ENCODE measurements around the gene CNOT6. TPM values are rescaled to one million over a fixed set of nuclear protein-coding genes. Genes with fewer than 3 reads are reported as not detected.

Gene CNOT6
- total RNA-seq, 4 donors from 2014 or later = 4.1 to 12.0 (median 6.4) TPM

DNA sequence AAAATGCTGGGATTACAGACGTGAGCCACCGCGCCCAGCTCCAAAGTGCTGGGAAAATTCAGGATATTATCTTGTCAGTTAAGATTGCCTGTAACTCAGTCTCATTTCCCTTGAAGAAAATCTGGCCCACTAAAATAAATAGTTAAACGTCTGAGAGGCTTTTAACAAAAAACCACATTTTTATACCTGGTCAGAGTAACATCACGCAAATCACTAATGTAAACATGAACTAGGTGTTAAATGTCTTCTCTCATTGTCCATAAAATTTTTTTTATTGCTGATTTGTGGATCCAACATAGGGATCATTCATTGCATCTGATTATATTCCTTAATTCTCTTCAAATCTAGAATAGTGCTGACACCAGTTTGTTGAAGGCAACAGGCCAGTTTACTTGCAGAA is 22.3 kb downstream of the CNOT6 start:
- no peaks in the 10 kb centered on the region for H3K9me3 ChIP-seq
- no peak for TF ChIP-seq POLR2A (IDR thresholded peaks at IDR 0.05)
- TF ChIP-seq, protein P1, sequence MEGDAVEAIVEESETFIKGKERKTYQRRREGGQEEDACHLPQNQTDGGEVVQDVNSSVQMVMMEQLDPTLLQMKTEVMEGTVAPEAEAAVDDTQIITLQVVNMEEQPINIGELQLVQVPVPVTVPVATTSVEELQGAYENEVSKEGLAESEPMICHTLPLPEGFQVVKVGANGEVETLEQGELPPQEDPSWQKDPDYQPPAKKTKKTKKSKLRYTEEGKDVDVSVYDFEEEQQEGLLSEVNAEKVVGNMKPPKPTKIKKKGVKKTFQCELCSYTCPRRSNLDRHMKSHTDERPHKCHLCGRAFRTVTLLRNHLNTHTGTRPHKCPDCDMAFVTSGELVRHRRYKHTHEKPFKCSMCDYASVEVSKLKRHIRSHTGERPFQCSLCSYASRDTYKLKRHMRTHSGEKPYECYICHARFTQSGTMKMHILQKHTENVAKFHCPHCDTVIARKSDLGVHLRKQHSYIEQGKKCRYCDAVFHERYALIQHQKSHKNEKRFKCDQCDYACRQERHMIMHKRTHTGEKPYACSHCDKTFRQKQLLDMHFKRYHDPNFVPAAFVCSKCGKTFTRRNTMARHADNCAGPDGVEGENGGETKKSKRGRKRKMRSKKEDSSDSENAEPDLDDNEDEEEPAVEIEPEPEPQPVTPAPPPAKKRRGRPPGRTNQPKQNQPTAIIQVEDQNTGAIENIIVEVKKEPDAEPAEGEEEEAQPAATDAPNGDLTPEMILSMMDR (IDR thresholded peaks at IDR 0.05 in 4 of 5, conservative IDR thresholded peaks at IDR 0.05 in 1 of 5) = no peak
- no peak overlapping the region for H3K4me3 ChIP-seq
- no peak for DNase-seq
- H3K36me3 ChIP-seq = no peaks in the 10 kb centered on the region
- H3K27ac ChIP-seq = no peak overlapping the region
- intact Hi-C loops (cut with DNase I; ENCODE audit: low total_unique reads) = no loop called here
- in situ Hi-C loops (cut with MboI; ENCODE audit: low sequenced_read_pairs in 4 of 4) = no loop called here
- no peaks in the 10 kb centered on the region for H3K27me3 ChIP-seq
- ATAC-seq = no peak
- no peaks in the 10 kb centered on the region for H3K4me1 ChIP-seq

DNA sequence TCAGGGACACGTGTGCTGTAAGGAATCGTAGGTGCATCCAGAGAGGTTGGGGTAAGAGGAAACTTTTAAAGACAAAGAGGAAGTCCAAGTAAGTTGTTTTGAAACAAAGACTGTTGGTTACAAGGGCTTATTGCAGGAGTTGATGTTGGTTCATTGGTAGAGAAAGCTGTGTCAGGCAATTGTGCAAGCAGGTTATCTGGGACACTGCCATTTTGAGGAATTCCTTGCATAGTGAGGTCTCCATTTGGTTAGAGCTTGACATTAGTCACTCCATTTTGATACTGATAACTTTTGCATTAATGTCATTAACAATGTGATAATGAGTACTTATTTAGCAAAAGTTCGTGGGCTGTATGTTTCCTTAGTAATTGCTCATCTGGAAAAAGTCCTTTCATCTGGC is 24.9 kb downstream of the CNOT6 start:
- H3K27me3 ChIP-seq = no peaks in the 10 kb centered on the region
- TF ChIP-seq, protein P1 (IDR thresholded peaks at IDR 0.05 in 4 of 5, conservative IDR thresholded peaks at IDR 0.05 in 1 of 5) = no peak
- TF ChIP-seq POLR2A (IDR thresholded peaks at IDR 0.05) = no peak
- H3K4me1 ChIP-seq = peaks cover 16 to 21% of the 10 kb centered on the region in 2 donors
- no peak overlapping the region for H3K4me3 ChIP-seq
- no peaks in the 10 kb centered on the region for H3K9me3 ChIP-seq
- no peak overlapping the region for H3K27ac ChIP-seq
- no peak for DNase-seq
- ATAC-seq = no peak
- in situ Hi-C loops (cut with MboI; ENCODE audit: low sequenced_read_pairs in 4 of 4) (no loop called here), intact Hi-C loops (cut with DNase I; ENCODE audit: low total_unique reads) (no loop called here)
- no peaks in the 10 kb centered on the region for H3K36me3 ChIP-seq

DNA sequence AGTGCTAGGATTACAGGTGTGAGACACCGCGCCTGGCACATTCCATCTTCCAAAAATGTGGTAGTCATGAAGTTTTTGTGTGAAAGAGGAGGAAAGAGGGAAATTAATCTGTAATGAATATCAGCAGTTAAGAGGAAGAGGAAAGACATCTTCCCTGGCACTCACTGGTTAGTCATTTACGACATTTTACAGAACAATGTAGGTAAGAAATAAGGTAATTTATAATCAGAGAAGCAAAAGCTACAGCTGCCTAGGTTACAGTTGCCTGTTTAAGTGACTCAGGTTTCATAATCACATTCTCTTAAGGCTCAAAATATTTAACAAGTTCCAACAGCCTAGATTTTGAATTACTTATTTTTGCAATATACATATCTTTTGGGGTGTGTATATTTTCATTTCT is 26.9 kb downstream of the CNOT6 start:
- intact Hi-C loops (cut with DNase I; ENCODE audit: low total_unique reads) (no loop called here), in situ Hi-C loops (cut with MboI; ENCODE audit: low sequenced_read_pairs in 4 of 4) (no loop called here)
- DNase-seq (no peak), ATAC-seq (no peak)
- H3K36me3 ChIP-seq = no peaks in the 10 kb centered on the region
- H3K27me3 ChIP-seq = no peaks in the 10 kb centered on the region
- TF ChIP-seq, protein P1 (IDR thresholded peaks at IDR 0.05 in 4 of 5, conservative IDR thresholded peaks at IDR 0.05 in 1 of 5) = no peak
- TF ChIP-seq POLR2A (IDR thresholded peaks at IDR 0.05) = no peak
- H3K9me3 ChIP-seq = no peaks in the 10 kb centered on the region
- H3K4me1 ChIP-seq = peaks cover 18 to 21% of the 10 kb centered on the region in 2 donors
- no peak overlapping the region for H3K27ac ChIP-seq
- no peak overlapping the region for H3K4me3 ChIP-seq

DNA sequence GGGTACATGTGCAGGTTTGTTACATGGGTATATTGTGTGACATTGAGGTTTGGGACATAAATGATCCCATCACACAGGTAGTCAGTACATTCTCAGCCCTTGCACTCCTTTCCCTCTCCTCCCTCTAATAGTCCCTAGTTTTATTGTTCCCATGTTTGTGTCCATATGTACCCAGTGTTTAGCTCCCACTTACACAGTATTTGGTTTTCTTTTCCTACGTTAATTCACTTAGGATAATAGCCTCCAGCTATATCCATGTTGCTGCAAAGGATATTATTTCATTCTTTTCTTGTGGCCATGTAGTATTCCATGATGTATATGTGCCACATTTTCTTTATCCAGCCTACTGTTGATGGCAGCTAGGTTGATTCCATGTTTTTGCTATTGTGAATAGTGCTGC is 27.4 kb downstream of the CNOT6 start:
- no peak for ATAC-seq

More for the DNA sequence above, 27.4 kb downstream of the CNOT6 start:
- in situ Hi-C loops (cut with MboI; ENCODE audit: low sequenced_read_pairs in 4 of 4) (no loop called here), intact Hi-C loops (cut with DNase I; ENCODE audit: low total_unique reads) (no loop called here)
- no peak for DNase-seq
- H3K9me3 ChIP-seq = no peaks in the 10 kb centered on the region
- no peak overlapping the region for H3K27ac ChIP-seq
- H3K4me3 ChIP-seq = no peak overlapping the region
- no peak for TF ChIP-seq POLR2A (IDR thresholded peaks at IDR 0.05)
- TF ChIP-seq, protein P1 (IDR thresholded peaks at IDR 0.05 in 4 of 5, conservative IDR thresholded peaks at IDR 0.05 in 1 of 5) = no peak
- H3K36me3 ChIP-seq = no peaks in the 10 kb centered on the region
- H3K4me1 ChIP-seq = peaks cover 18 to 21% of the 10 kb centered on the region in 2 donors
- no peaks in the 10 kb centered on the region for H3K27me3 ChIP-seq
